HL-60 (cell line): Measurements from ENCODE around the gene KIF26B.

Experiments used
- GABPA ChIP-seq: IDR thresholded peaks from 2 replicates; pipeline ENCODE4 v1.6.1; 2012; ENCODE audit warnings: low read depth
- POLR2AphosphoS5 ChIP-seq: IDR thresholded peaks from 2 replicates; pipeline ENCODE4 v1.6.1; 2012; ENCODE audit warnings: low read depth
- SPI1 ChIP-seq: IDR thresholded peaks from 2 replicates; pipeline ENCODE4 v1.6.1; 2012; ENCODE audit warnings: low read depth, mild to moderate bottlenecking, borderline replicate concordance
- TF ChIP-seq, protein P1 (sequence below): IDR thresholded peaks from one replicate; pipeline ENCODE4 v1.5.1; 2011; ENCODE audit warnings: low read length, control low read depth, inconsistent platforms; ENCODE audit not compliant: insufficient read depth
- TF ChIP-seq, protein P2 (sequence below): IDR thresholded peaks from 2 replicates; pipeline ENCODE4 v1.6.1; 2012; ENCODE audit warnings: low read depth; ENCODE audit not compliant: insufficient replicate concordance

- TF ChIP-seq GABPA (no peak), POLR2AphosphoS5 (no peak), SPI1 (no peak)
- TF ChIP-seq, protein P1, sequence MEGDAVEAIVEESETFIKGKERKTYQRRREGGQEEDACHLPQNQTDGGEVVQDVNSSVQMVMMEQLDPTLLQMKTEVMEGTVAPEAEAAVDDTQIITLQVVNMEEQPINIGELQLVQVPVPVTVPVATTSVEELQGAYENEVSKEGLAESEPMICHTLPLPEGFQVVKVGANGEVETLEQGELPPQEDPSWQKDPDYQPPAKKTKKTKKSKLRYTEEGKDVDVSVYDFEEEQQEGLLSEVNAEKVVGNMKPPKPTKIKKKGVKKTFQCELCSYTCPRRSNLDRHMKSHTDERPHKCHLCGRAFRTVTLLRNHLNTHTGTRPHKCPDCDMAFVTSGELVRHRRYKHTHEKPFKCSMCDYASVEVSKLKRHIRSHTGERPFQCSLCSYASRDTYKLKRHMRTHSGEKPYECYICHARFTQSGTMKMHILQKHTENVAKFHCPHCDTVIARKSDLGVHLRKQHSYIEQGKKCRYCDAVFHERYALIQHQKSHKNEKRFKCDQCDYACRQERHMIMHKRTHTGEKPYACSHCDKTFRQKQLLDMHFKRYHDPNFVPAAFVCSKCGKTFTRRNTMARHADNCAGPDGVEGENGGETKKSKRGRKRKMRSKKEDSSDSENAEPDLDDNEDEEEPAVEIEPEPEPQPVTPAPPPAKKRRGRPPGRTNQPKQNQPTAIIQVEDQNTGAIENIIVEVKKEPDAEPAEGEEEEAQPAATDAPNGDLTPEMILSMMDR, result no peak
- TF ChIP-seq, protein P2, sequence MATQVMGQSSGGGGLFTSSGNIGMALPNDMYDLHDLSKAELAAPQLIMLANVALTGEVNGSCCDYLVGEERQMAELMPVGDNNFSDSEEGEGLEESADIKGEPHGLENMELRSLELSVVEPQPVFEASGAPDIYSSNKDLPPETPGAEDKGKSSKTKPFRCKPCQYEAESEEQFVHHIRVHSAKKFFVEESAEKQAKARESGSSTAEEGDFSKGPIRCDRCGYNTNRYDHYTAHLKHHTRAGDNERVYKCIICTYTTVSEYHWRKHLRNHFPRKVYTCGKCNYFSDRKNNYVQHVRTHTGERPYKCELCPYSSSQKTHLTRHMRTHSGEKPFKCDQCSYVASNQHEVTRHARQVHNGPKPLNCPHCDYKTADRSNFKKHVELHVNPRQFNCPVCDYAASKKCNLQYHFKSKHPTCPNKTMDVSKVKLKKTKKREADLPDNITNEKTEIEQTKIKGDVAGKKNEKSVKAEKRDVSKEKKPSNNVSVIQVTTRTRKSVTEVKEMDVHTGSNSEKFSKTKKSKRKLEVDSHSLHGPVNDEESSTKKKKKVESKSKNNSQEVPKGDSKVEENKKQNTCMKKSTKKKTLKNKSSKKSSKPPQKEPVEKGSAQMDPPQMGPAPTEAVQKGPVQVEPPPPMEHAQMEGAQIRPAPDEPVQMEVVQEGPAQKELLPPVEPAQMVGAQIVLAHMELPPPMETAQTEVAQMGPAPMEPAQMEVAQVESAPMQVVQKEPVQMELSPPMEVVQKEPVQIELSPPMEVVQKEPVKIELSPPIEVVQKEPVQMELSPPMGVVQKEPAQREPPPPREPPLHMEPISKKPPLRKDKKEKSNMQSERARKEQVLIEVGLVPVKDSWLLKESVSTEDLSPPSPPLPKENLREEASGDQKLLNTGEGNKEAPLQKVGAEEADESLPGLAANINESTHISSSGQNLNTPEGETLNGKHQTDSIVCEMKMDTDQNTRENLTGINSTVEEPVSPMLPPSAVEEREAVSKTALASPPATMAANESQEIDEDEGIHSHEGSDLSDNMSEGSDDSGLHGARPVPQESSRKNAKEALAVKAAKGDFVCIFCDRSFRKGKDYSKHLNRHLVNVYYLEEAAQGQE, result no peak
These were observed 403.3 kb downstream of the KIF26B start for GRCh38 chr1:245558069-245558468.
